GM15510 (cell line): ENCODE measurements around the gene MKLN1.

Experiments used
- POLR2A ChIP-seq: IDR thresholded peaks from 3 replicates; pipeline ENCODE4 v1.6.1; 2011; ENCODE audit warnings: borderline replicate concordance; ENCODE audit not compliant: insufficient read length; ENCODE audit errors: extremely low read depth

The MKLN1 gene

DNA sequence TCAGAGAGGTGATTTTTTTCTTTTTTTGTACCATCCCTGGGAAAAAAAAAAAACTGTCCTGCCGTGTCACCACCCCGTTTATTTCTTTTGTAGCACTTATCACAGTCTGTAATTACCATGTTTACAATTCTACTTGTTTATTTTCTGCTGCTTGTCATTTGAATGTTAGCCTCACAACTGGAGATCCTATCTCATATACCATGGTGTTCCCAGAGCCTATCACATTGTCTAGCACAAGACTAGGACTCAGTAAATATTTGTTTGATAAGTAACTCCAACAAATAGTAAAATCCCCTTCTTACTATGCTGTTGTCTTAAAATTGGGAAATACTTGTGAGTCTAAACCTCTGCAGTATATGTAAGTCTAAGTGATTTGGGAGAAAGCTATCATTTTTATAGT, 36.0 kb downstream of the MKLN1 start:
- TF ChIP-seq POLR2A: no peak

DNA sequence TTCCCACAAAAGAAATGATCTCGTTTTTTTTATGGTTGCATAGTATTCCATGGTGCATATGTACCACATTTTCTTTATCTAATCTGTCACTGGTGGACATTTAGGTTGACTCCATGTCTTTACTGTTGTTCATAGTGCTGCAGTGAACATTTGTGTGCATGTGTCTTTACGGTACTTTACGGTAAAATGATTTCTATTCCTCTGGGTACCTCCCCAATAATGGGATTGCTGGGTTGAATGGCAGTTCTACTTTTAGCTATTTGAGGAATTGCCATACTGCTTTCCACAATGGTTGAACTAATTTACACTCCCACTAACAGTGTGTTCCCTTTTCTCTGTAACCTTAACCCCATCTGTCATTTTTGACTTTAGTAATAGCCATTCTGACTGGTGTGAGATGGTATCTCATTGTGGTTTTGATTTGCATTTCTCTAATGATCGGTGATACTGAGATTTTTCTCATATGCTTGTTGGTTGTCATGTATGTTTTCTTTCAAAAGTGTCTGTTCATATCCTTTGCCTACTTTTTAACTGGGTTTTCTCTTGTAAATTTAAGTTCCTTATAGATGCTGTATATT, 37.2 kb downstream of the MKLN1 start:
- TF ChIP-seq POLR2A: no peak

DNA sequence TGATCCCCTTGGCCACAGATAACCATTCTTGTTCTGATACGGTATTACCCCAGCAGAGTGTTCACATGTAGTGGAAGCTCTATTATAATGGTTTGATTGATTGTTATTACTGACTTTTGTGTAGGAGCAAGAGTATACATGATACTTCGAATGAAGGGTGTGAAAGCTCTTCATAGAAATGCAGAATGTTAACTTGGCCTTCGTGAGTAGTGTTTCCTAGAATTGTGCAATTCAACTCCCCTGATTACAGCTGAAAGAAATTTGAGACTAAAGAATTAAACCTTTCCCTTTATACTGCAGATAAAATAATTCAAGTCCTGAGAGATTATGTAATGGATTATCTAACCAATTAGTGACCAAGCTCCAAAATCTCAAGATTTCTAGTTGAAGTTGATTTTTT, 38.2 kb downstream of the MKLN1 start:
- TF ChIP-seq POLR2A: no peak

DNA sequence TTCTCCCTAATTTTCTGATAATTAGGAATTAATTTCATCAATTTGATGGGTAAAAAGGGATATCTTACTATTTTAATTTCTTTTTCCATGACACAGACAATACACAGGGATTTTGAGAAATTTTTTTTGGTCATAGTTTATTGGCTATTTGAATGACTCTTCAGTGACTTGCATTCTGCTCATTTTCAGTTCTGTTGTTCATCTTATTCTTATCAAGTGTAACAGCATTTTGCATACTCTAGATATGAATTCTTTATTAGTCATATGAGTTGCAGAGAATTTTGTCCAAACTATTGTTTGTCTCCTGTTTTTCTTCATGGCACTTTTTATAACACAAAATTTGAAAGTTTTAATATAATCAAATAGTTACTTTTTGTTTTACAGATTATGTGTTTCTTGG, 41.7 kb downstream of the MKLN1 start:
- TF ChIP-seq POLR2A: no peak

DNA sequence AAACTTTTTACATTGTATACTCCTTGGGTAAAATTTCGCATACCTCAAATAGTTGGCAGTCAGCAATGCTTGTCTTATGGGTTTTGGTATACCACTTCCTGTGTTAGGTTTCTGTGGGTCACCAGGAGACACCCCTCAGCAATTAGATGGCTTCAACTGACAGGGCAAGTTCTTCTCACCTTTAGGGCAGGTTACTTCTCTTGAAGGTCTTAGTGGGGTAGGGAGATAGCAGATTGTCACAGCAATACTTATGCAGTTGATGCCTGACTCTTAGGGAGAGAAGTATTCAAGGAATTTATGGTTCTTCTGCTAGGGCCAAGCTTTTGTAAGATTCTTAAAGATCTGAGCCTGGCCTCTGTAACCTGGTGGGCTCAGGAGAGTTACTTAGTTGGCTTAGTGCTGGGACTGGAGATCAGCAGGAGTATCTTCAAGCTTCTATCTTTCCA, 42.9 kb downstream of the MKLN1 start:
- no peak for TF ChIP-seq POLR2A

DNA sequence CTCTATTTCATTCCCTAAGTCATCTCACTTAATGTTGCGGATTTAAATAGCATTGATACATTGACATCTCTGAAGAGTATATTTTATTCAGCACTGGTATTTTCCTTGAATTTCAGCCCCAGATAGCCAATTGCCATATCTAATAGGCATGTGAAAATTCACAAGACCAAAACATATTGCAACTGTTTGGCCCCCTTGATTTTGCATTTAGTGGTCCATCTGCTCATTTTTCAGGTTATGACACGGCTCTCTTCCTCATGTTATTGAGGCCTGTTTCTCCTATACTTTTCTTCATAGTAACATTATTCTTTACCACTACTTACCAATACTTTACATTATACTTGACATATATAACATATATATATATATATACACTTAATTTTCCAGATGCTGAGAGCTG, 43.7 kb downstream of the MKLN1 start:
- no peak for TF ChIP-seq POLR2A

DNA sequence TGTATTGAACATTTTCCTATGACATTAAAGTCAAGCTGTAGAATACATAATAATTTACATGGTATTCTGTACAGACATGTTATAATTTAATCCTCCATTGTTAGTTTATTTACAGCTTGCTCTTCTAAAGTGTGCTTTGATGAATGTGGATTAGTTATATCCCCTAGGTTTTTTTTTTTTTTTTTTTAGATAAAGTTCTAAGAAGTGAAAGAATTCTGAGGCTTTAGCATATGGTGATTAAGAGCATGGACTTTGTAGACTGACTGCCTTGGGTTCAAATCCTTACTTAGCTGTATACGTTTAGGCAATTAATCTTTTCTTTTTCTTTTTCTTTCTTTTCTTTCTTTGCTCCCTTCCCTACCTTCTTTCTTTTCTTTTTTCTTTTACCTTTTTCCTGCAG, 44.9 kb downstream of the MKLN1 start:
- TF ChIP-seq POLR2A: no peak

DNA sequence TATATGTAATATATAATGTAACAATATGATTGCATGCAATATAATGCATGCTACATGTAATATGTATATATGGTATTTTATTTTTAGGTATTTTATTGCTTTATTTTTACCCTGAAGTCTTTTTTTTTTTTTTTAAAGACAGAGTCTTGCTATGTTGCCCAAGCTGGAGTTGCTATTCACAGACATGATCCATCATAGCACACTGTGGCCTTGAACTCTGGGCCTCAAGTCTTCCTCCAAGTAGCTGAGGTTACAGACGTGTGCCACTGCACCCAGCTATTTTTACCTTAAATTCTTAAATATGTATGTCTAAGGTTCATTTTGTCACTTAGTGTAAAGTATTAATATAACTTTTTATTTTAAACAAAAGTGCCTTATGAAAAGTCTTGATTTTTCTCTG, 47.1 kb downstream of the MKLN1 start:
- no peak for TF ChIP-seq POLR2A

DNA sequence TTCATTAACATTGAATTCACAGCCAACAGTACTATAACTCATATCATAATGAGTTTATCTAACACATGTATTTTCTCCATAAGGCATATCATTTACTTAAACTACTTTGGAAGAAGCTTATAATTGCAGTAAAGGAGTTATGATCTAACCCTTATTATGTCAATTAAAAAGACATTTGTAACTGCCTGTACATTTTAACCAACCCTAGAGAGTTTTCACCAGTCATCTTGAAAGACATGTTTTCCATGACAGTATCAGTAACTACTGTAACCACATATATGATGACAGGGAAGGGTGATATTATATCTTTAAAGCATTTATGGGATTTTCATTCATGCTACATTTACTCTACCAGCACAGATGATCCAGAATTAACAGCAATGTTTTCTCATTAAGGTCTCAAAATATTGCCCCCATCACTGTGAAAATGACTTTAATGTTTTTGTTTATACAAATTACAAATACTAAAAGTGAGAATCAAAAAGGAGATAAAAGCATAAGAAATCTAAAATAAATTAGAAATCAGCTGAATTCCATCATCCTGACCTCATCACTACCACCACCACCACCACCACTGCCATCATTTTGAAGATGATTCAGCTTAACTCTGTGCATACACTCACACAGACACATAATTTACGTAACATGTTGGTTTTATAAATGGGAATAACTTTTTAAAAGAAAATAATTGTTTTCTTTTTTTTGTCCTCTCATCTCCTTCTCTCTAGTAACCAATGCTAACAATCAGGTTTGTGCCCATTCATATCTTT, 53.6 kb downstream of the MKLN1 start:
- TF ChIP-seq POLR2A: no peak

DNA sequence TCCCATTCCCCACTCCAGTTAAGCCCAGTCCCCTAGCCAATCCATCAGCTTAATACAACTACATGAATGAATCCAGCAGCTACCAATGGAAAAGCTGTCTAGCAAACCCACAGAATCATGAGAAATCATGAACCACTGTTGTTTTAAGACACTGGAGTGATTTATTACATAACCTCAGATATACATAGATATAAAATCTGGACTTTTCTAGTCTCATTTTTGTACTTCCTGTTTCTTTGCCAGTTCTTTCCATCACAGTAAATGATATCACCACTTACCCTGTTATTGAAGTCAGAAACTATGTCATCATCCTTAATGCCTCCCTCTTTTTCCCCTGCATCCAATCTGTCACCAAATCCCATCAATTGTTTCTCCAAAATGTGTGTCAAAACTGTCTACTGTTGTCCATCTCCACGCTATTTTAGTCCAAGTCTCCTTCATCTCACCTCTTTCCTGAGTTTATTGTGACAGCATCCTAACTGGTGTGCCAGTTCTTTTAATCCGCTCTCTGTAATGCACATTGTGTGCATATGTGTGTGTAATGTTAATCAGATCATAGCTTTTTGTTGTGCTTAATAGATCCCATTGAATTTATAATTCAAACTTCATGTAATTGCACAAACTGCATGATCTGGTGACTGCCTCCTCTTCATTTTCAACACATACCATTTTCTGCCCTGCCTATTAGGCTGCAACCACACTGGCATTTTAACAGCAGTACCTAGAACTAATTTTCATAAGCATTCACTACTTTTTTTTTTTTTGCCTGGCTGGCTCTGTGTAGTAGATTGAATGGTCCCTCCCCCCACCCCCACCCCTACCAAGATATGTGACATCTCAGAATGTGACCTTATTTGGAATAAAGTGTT, 56.0 kb downstream of the MKLN1 start:
- no peak for TF ChIP-seq POLR2A

DNA sequence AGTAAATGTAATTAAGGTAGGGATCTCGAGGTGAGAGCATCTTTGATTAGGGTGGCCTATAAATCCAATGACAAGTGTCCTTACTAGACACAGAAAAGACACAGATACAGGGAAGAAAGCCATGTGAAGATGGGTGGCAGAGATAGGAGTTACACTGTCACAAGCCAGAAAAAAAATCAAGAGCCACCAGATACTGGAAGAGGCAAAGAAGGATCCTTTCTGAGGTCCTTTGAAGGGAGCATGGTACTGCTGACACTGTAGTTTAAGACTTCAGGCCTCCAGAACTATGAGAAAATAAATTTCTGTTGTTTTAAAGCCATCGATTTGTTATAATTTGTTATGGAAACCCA, 56.6 kb downstream of the MKLN1 start:
- no peak for TF ChIP-seq POLR2A

DNA sequence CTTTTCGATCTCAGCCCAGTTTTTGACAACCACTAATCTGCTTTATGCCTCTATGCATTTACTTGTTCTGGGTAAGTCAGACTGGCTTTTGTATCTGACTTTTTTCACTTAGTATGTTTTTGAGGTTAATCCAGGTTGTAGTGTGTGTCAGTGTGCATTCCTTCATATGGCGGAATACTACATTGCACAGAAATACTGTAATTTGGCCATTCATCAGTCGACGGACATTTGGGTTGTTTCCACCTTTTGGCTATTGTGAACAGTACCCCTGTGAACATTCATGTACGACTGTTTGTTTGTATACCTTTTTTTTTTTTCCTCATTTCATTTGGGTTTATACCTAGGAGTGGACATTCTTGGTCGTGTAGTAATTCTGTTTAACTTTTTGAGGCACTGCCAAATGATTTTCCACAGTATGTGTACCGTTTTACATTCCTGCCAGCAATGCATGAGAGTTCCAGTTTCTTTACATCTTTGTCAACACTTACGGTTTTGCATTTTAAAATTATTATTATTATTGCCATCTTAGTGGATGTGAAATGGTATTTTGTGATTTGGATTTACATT, 57.4 kb downstream of the MKLN1 start:
- no peak for TF ChIP-seq POLR2A

DNA sequence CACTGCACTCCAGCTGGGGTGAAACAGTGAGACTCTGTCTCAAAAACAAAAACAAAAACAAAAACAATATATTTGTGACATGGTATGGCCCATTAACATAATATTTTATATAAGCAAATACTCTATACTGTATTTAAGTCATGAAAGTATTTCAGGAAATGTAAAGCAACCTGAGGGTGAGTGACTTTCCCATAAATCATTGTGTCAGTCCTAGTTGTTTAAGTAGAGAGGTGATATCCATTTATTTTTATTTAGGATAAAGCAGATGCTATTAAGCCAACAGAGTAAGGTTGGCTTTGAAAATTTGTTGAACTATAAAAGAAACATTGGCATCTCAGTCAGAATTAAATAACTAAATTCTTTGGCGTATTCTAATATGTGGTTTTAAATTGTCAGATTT, 60.5 kb downstream of the MKLN1 start:
- TF ChIP-seq POLR2A: no peak

DNA sequence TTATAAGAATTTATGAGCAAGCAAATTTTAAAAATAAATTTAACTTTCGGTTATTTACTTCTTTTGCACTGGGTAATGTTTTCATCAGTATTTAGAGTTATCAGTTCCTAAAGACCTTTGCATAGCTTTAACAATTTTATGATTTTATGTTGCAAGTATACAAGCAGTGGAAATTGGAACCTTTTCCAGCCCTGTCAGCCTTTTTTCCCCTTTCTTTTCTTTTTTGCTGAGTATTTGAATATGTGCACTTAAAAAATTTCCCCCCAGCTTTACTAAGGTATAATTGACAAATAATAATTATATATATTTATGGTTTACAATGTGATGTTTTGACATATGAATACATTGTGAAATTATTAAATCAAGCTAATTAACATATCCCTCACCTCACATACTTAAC, 62.6 kb downstream of the MKLN1 start:
- no peak for TF ChIP-seq POLR2A

DNA sequence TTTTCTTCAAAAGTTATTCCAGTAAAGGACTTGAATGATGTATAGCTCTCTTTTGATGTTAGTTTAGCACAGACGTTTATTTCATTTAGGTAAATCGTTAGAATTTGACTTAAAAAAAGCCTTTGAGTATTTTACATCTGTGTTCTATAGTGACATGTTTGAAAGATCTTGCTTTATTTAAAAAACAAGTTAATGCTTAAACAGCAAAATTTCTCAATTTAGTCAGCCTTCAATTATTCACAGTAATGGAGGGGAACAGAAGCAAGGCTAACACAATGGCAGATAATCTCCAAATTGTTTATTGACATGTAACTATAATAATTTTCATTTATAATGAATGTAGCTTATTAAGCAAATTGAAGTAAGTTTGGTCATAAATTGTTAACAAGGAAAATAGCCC, 63.5 kb downstream of the MKLN1 start:
- no peak for TF ChIP-seq POLR2A
